Testis (tissue), 2 donors: ENCODE results near the gene GNAO1.

ENCODE experiments used
- CTCF ChIP-seq, 3 experiments: fragments of 450-650 bp in 2 of 3; fragments of 200-600 bp in 1 of 3; sonication (generic) in 1 of 3; IDR thresholded peaks; one replicate each; pipeline ENCODE4 v1.5.1; 2016 to 2019; ENCODE audit warnings: antibody characterized with exemption in 3 of 3, mild to moderate bottlenecking in 2 of 3, moderate library complexity in 1 of 3
- POLR2A ChIP-seq: fragments of 450-650 bp; IDR thresholded peaks from one replicate; pipeline ENCODE4 v1.6.1; 2017; ENCODE audit warnings: antibody characterized with exemption, mild to moderate bottlenecking, moderate library complexity

- no peak for TF ChIP-seq CTCF (IDR thresholded peaks at IDR 0.05)
- no peak for TF ChIP-seq POLR2A
These were observed 78.0 kb downstream of the GNAO1 start for GRCh38 chr16:56269281-56269680.
